Stimulated activated CD4-positive, alpha-beta T cell treated with anti-CD3 and anti-CD28 coated beads, TNF-alpha, amount 100 ng/mL, for 1 hour (primary cell): ENCODE data around the gene STT3B.

Source experiments
- DNase-seq, 3 donors: peaks; one replicate each; pipeline ENCODE4 v3.0.0-alpha.2; 2020; ENCODE audit warnings: low read depth in 3 of 3, low spot score in 1 of 3

Gene STT3B

GRCh38 chr3:31636694-31637442 is 104.1 kb downstream of the STT3B start:
- no peak for DNase-seq

- DNase-seq, result no peak
Observed at GRCh38 chr3:31639828-31640227, 107.1 kb downstream of the STT3B start.

- no peak for DNase-seq
Observed at GRCh38 chr3:31645256-31645655, 112.5 kb downstream of the STT3B start.

GRCh38 chr3:31648286-31648968 is 115.7 kb downstream of the STT3B start:
- DNase-seq, result no peak

GRCh38 chr3:31652296-31652695 is 119.6 kb downstream of the STT3B start:
- DNase-seq, result no peak

GRCh38 chr3:31653464-31653863 is 120.7 kb downstream of the STT3B start:
- no peak for DNase-seq

GRCh38 chr3:31654998-31655397 is 122.3 kb downstream of the STT3B start:
- no peak for DNase-seq

- DNase-seq, result no peak
Observed at GRCh38 chr3:31659246-31659645, 126.5 kb downstream of the STT3B start.

- no peak for DNase-seq
Observed at GRCh38 chr3:31661286-31661685, 128.6 kb downstream of the STT3B start.

- no peak for DNase-seq
Observed at GRCh38 chr3:31661993-31662670, 129.4 kb downstream of the STT3B start.

- DNase-seq, result no peak
Observed at GRCh38 chr3:31664031-31664430, 131.3 kb downstream of the STT3B start.

- DNase-seq, result no peak
Observed at GRCh38 chr3:31667582-31667981, 134.9 kb downstream of the STT3B start.

GRCh38 chr3:31668242-31668641 is 135.5 kb downstream of the STT3B start:
- no peak for DNase-seq

GRCh38 chr3:31670136-31670535 is 137.4 kb downstream of the STT3B start:
- no peak for DNase-seq

GRCh38 chr3:31670722-31671121 is 138.0 kb downstream of the STT3B start:
- DNase-seq, result no peak

GRCh38 chr3:31671451-31671850 is 138.7 kb downstream of the STT3B start:
- DNase-seq, result no peak

- DNase-seq, result no peak
Observed at GRCh38 chr3:31671976-31672375, 139.3 kb downstream of the STT3B start.

- no peak for DNase-seq
Observed at GRCh38 chr3:31673950-31674349, 141.2 kb downstream of the STT3B start.

- no peak for DNase-seq
Observed at GRCh38 chr3:31676556-31676955, 143.8 kb downstream of the STT3B start.

GRCh38 chr3:31680072-31680870 is 147.5 kb downstream of the STT3B start:
- no peak for DNase-seq
